Umbilical cord (tissue), 2 donors: ENCODE results near the gene CAPN15. TPM values are rescaled to one million over a fixed set of nuclear protein-coding genes. Genes with fewer than 3 reads are reported as not detected.

ENCODE experiments used
- DNase-seq: peaks from one replicate; pipeline ENCODE4 v3.0.0-alpha.2; 2015; ENCODE audit warnings: low spot score
- total RNA-seq: library from RNA; depleted of rRNA; stranded (reverse); fragments of >200 nt; gene quantifications from one replicate; pipeline ENCODE4 v1.2.3, GENCODE V29; 2014; ENCODE audit warnings: low replicate concordance; ENCODE audit not compliant: insufficient read depth

CAPN15 gene
- total RNA-seq, 1 donor from 2014 or later = 26.5 TPM

DNA sequence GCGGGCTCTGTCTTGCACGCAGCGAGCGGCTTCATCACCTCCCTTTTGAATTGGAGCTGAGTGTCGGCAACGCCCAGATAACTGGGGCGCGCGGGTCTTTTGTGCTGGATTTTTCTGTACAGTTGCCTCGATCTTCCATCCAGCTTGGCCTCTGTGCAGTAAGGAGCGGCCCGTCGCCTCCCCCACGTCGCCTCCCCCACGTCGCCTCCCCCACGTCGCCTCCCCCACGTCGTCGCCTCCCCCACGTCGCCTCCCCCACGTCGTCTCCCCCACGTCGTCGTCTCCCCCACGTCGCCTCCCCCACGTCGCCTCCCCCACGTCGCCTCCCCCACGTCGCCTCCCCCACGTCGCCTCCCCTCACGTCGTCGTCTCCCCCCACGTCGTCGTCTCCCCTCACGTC, 17.0 kb downstream of the CAPN15 start:
- no peak for DNase-seq

DNA sequence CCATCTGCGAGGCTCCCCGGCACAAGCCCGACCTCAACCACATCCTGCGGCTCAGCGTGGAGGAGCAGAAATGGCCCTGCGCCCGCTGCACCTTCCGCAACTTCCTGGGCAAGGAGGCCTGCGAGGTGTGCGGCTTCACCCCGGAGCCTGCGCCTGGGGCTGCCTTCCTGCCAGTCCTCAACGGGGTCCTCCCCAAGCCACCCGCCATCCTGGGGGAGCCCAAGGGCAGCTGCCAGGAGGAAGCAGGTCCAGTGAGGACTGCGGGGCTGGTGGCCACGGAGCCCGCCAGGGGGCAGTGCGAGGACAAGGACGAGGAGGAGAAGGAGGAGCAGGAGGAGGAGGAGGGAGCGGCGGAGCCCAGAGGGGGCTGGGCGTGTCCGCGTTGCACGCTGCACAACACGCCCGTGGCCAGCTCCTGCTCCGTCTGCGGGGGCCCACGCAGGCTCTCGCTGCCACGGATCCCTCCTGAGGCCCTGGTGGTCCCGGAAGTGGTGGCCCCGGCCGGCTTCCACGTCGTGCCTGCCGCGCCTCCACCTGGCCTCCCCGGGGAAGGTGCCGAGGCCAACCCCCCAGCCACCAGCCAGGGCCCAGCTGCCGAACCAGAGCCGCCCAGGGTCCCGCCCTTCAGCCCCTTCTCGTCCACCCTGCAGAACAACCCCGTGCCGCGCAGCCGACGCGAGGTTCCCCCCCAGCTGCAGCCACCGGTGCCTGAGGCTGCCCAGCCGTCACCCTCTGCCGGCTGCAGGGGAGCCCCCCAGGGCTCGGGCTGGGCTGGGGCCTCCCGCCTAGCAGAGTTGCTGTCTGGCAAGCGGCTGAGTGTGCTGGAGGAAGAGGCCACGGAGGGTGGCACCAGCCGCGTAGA, 19.6 kb downstream of the CAPN15 start:
- DNase-seq = peak; percentile 35

DNA sequence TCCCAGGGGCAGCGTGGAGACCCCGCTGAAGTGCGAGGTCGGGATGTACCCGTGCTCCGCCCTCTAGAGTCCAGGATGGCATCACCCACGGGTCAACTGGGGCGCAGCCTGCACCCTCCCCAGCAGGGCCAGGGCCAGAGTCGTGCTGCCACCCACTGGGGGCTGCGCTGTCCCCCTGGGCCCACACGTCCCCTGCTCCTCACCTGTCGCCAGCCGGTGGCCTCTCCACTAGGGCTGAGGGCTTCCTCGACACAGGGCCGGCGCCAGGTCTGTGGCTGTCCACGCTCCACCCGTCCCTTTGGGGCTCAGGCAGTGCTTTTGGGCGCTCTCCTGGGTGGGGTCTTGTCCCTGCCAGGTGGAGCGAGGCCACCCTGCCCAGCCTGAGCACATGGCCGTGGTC, 21.1 kb downstream of the CAPN15 start:
- no peak for DNase-seq

DNA sequence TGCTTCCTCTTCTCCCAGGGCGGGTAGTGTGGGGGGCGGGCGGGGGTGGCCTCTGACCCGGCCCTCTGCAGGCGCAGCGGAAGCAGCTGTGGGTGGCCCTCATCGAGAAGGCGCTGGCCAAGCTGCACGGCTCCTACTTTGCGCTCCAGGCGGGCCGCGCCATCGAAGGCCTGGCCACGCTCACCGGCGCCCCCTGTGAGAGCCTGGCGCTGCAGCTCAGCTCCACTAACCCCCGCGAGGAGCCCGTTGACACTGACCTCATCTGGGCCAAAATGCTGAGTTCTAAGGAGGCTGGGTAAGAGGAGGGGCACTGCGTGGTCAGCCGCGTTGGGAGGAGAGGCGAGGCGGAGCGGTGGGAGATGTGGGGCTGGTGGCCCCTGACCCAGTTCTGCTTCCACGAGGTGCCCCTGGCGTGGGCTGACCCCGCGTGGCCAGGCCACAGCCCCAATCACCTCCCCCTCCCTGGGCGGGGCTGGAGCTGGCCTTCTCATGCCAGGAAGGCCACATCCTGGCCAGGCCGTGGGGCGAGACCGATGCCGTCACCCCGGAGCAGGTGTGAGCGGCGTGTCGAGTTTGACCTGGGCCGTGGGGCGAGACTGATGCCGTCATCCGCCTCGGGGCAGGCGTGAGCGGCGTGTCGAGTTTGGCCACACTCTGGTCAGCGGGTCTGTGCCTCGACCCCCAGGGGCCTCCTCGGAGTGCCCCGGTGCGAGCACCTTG, 22.2 kb downstream of the CAPN15 start:
- DNase-seq = no peak

DNA sequence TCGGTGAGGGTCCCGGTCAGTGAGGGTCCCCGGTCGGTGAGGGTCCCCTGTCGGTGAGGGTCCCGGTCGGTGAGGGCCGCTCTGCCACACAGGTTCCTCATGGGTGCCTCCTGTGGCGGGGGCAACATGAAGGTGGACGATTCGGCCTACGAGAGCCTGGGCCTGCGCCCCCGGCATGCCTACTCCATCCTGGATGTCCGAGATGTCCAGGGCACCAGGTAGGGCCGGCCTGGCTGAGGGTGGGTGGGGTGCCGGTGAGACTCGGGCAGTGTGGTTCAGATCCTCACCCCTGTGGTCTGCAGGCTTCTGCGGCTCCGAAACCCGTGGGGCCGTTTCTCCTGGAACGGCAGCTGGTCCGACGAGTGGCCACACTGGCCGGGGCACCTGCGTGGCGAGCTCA, 23.7 kb downstream of the CAPN15 start:
- DNase-seq = no peak

DNA sequence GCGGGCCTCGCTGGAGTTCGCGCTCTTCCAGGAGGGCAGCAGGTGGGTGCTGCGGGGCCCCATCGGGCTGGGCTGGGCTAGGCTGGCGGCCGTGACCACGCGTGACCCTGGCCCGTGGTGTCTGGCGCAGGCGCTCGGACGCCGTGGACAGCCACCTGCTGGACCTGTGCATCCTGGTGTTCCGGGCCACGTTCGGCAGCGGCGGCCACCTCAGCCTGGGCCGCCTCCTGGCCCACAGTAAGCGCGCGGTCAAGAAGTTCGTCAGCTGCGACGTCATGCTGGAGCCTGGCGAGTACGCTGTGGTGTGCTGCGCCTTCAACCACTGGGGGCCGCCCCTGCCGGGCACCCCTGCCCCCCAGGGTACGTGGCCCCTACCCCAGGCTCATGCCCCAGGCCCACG, 24.7 kb downstream of the CAPN15 start:
- DNase-seq = no peak

DNA sequence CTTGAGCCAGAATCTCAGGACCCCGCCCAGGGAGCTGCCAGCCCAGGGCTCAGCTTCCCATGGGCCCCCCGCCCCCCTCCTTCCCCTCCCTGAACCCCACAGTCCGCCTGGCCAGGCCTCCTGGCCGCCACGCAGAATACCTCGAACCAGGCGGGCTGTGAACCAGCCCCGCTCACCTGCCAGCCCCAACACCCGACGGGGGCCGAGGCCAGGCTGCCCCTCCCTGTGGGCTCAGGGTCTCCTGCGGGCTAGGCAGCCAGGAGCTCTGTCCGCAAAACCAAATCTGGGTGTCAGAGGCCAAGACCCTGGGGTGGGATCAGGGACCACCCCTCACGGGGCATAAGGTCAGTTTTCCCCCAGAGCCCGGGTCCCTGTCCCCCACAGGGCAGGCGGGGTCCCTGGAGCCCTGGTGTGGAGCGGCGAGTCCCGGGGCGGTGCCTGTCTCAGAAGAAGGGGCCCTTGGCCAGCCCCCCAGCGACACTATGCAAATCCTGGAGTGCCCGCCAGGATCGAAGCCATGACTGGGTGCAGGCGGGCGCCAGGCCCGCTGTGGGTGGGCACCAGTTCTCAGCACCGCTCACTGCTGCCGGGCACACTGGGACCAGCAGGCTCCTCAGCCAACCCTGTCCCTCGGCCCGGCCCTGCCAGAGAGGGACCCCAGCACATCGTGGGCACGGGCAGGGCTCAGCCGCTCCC, 26.2 kb downstream of the CAPN15 start:
- no peak for DNase-seq

DNA sequence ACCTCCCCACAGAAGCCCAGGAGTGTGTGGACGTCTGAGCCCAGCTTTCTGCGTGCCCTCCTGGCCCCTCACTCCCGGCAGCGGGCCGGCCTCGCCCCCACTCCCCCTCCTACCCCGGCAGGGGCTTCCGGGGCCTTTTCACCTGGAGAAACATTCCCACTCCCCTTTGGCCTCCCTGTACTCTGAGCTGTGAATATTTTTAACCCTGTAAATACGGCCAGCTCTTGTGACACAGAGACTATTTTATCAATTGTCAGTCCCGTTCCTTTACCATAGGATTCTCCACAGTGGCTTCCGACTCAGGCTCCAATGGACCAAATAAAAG, 26.7 kb downstream of the CAPN15 start:
- DNase-seq = no peak

DNA sequence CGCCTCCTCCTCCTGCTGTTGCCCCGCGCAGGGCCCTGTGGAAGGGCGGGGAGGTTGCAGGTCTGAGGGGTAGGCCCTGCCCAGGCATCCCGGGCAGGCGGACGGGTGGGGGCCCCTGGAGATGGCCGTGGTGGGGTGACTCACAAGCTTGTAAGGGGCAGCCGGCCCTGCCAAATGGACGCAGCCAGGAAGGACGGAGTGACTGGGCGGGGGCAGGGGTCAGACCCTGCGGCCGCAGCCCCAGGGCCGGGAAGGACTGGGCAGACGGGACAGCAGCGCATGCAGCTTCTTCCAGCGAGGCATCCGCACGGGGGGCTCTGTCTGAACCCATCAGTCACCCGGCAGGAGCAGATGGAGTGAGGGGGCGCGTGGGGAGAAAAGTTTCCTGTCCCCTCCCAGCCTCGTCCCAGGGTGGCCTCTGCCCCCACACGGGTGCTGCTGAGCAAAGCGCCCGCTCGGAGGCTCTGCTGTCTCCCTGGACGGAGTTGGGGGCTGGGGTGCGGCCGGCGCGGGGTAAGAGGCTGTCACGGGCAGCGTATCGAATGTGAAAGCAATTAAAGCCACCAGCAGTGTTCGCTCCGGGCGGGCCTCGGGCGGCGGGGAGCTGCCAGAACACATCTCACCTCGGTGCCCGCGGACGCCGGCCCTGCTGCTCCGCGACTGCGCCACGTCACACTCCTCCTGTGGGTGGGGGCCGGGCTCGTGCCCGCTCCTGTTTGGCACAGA, 27.3 kb downstream of the CAPN15 start:
- no peak for DNase-seq

DNA sequence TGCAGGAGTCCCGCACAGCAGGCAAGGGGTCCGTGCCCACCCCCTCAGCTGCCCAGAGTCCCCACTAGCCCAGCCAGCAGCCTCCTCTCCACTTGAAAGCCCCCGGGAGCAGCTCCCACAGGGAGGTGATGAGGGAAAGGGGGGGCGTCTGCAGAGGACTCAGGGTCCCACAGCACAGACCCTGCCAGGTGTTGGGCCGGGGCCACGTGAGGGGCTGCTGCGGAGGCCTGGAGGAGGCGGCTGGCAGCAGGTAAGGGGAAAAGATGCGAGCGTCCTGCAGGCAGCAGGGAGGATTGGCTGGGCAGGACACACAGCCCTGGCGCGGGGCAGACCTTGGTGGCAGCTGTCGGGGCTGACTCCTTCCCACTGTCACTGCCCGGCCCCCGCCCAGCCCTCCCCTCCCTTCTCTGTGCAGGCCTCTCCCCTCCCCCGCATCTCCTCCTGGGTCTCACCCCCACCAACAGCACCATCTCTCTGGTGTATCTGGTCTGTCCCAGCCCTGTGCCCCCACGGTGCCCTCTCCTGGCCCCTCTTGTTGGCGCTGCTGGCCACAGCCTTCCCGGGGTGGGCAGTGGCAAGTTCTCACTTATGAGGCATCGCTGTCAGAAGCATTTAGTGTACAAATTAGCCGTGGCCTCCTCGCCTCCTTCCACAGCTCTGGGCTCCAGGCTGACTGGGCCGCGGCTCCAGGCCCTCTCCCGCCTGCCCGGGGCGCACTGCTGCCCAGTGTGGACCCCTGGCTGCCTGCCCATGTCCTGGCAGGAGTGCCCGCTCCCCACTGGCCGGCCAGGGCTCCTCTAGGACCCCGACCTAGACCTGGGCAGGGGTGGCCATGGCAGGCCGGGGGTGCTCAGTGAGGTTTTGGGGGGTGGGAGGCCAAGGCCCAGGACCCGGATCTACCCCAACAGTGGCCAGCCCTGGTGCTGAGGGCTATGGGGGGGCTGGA, 28.3 kb downstream of the CAPN15 start:
- no peak for DNase-seq

DNA sequence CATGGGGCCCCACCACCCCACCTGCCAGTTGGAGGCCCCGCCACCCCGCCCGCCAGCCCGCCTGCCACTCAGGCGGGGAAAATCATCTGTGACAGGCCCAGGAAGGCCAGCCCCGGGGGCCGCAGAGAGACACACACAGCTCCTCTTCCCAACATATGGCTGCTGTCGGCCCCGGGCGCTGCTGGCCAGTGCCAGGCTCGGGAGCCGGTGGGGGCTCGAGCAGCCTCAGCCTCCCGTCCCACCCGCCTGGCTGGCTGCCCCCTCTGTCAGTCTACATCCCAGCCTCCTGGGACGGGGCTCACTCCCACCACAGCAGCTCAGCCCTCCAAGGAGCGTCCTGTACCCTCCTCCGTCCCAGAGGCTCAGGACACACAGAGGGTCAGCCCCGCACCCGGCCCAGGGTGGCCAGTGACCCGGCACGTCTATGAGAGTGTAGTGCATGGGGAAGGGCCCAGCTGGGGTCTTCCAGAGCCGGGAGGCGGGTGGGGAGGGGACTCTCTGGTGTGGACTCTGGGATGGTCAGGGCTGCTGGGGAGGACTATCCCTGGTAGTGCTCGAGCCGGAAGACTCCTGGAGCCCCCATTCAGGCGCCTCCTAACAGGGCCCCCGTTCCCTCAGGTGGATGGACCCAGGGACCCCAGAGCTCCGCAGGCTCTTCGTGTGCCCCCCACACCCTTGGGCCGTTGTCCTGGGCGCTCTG, 29.1 kb downstream of the CAPN15 start:
- DNase-seq = no peak

DNA sequence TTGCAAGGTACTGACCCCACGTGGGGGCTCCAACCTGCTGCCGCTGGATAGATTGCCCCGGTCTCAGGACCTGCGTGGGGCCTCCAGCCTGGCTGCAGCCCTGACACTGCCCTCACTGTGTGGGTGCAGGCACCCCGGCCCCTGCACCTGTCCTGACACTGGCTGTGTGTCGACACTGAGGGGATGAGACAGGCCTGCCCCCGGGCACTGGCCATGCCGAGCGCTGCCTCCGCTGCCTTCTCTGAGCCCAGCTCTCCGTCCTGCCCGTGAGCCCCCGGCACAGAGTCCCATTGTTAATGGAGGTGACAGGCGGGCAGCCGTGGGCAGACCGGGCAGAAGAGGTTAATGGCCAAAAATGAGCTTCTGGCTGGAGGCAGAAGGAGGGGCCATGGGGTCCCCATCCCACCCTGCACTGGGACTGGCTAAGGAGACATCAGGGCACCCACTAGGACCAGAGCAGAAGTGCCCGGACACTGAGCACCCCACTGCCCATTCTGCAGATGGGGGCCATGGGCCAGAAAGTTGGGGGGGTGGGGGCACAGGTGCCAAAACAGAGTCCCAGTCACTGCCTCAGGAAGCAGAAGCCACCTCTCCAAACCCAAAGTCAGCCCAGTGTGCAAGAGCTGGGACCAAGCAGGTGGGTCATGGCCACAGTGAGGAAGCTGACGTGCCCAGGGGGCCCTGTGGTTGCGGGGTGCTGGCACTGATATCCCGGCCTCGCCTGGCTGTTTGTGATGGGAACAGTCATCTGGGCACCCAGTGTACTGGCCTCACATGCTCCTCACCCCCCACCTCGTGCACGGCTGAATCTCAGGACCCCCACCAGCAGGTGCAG, 30.2 kb downstream of the CAPN15 start:
- DNase-seq = no peak

DNA sequence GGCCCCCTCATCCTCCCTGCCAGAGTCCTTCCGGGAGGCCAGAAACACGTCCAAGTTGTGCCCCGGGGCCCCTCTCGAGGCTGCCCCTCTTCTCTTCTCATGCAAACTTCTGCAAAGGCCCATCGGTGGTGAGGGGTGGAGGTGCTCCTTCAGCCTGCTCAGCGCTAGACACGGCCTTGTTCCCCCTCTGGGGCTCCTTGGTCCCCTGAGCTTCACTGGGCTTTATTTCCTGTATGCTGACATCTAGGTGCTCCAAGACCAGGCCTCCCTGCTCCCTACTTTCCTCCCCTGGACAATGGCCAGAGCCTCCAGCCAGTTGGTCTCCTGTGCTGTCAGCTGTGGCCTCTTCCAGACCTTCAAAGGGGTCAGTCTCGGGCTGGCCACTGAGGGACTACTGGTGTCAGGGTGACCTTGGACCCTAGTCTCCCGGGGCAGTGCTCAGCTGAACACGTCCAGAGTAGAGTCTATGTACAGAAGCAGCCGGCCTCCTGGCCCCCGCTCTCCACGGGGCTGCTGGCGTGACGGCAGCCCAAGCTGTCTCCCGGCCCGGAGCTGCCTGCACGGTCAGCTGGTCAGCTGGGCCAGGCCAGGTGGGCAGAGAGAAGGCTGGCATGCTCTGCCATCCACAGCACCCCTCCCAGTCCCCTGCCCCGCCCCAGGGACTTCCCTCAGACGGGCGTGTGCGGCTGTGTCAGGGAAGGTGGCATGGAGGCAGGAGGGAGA, 30.9 kb downstream of the CAPN15 start:
- DNase-seq = no peak

DNA sequence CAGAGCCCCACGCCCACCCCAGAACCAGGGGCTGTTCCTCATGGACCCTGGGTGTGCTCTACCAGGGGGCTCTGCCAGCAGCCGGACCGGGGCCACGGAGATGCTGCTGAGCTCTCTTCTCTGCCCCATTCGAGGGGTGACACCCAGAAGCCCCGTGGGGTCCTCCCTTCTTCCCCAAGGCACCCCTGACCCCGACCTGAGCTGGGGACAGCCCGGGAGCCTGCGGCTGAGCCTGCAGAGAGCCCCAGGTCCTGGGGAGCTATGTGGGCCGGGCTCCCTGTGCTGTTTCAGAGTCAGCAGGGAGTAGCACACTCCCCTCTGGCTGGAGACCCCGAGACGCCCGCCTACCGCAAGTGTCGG, 31.5 kb downstream of the CAPN15 start:
- no peak for DNase-seq

DNA sequence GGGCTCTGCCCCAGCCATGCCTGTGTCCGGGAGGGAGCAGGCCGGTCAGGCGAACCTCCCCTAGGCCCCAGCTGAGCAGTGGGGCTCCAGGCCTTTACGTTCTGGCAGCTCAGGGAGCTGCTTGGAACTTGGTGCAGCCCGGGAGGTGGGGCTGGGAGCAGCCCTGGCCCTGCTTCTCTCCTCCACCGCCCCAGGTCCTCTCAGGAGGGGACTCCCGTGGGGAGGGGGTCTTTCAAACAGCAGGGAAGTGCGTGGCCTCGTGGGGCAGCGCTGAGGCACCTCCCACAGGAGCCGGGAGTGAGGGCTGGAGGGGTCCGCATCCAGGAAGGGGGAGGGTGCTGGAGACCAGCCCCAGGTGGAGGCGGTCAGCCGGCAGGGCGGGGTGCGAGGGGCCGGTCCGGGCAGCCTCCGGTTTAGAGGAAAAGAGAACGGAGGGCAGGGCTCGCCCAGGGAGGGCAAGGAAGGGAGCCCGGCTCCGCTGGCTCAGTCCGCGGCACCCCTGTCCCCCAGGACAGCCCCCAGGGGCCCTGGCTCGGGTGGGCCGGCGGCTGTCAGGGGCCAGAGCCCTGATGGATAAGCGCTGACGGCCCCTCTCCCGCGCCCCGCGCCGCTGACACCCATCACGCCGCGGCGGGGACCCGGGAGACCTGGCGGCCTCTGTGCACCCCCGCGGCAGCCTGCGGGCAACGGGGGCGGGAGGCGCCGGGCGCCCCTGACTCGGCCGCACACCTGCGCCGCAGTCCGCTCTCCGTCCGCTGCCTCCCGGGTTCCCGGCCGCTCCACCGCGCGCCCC, 32.1 kb downstream of the CAPN15 start:
- DNase-seq = no peak

DNA sequence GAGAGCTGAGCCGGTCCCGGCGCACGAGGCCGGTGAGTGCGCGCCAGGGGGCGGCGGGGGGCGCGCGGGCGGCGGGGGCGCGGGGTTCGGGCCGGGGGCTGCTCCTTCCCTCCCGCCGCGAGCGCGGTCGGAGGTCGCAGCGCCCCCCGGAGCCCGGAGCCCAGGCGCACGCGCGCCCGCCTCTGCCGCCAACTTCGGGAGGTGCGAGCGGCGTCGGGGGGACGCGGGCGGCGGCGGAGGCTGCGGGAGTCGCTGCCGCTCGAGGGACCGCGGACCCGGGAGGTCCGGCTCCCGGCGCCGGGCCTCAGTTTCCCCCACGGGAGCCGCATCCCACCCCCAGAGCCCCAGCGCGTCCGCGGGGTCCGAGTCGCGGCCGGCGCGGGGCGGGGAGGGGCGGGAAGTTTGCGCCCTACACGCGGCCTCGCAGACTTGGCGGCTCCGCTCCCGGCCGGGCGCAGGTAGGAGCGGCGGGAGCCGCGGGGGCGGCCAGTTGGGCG, 32.7 kb downstream of the CAPN15 start, which contains the start of gene PRR35:
PRR35 (plus strand) TSS at position 191 of the 497 bp plus-strand sequence. CDS start 2,901 bp downstream, outside the sequence.
- no peak for DNase-seq

DNA sequence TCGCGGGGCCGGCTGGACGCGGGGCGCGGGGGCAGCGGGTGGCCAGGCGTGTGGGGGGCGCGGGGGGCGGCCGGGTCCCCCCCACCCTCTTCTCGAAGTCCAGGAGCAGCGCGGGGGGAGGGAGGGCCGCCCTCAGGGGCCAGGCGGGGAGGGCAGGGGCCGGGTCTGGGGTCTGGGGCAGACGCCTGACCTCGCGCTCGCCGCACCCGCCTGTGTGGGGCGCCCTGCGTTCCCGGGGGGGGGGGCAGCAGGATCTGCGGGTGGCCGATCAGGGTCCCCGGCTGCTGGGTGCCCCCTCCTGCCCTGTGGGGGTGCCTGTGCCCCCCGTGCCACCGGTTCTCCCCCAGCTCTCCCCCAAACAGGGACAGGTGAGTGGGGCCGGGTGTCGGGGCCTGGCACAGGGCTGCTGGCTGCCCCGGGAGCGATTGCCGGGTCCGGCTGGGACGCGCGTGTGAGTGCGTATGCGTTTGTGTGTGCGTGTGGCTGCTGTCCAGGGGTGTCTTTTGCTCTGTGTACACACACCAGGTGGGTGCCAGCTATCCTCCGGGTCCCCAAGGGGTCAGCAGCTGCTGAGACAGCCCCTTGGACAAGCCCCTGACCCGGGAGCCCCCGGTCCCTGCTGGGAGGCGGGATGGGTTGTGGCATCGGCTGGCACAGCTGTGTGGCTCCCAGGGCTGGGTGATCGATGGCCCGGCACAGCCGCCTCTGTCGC, 33.3 kb downstream of the CAPN15 start:
- DNase-seq = no peak
